Measurements from ENCODE around the gene MEI4. TPM values are rescaled to one million over a fixed set of nuclear protein-coding genes. Genes with fewer than 3 reads are reported as not detected.

Gene MEI4
- total RNA-seq, 4 donors from 2014 or later = 0.67 to 5.8 (median 3.8) TPM

DNA sequence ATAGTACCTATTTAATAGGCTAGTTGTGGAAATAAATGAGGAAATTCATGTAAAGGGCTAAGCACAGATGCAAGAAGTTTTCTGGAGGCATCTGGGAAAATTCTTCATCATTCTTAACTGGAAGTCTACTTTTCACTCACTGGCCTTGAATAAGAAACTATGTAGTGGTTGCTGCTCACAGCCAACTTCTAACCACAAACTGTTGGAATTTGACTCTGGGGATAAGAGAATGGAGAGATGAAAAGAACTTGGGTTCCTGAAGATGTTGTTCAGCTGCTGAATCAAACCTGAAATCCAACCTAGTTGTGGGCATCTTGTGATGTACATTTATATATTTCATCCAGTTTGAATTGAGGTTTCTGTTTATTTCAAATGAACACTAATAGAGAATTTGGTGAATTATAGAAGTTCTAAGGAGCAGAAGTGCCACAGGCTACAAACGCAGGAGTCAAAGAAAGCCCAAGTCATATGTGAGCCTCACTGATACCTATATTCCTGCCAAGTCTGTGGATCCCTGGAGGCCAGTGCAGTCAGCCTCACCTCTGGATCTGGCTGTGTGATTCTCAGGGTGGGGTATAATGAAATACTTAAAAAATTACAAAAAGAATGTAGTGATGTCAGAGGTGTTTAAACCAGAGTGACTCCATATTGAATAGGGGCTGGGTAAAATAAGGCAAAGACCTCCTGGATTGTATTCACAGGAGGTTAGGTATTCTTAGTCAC is 18.7 kb upstream of the MEI4 start:
- Histone ChIP-seq H3K27ac (no peak overlapping the region), H3K4me1 (no peaks in the 10 kb centered on the region), H3K36me3 (no peaks in the 10 kb centered on the region), H3K9me3 (no peaks in the 10 kb centered on the region), H3K27me3 (no peaks in the 10 kb centered on the region), H3K4me3 (replicated peaks in 1 of 3) (no peak overlapping the region)
- TF ChIP-seq POLR2A (IDR thresholded peaks at IDR 0.05) = no peak
- TF ChIP-seq, protein P1, sequence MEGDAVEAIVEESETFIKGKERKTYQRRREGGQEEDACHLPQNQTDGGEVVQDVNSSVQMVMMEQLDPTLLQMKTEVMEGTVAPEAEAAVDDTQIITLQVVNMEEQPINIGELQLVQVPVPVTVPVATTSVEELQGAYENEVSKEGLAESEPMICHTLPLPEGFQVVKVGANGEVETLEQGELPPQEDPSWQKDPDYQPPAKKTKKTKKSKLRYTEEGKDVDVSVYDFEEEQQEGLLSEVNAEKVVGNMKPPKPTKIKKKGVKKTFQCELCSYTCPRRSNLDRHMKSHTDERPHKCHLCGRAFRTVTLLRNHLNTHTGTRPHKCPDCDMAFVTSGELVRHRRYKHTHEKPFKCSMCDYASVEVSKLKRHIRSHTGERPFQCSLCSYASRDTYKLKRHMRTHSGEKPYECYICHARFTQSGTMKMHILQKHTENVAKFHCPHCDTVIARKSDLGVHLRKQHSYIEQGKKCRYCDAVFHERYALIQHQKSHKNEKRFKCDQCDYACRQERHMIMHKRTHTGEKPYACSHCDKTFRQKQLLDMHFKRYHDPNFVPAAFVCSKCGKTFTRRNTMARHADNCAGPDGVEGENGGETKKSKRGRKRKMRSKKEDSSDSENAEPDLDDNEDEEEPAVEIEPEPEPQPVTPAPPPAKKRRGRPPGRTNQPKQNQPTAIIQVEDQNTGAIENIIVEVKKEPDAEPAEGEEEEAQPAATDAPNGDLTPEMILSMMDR (IDR thresholded peaks at IDR 0.05) = no peak
- no peak for DNase-seq
- 93 to 94% methylated on average over 1 of the region's 1 CpG for WGBS, 2 donors
- intact Hi-C loops (cut with DNase I) = no loop called here

DNA sequence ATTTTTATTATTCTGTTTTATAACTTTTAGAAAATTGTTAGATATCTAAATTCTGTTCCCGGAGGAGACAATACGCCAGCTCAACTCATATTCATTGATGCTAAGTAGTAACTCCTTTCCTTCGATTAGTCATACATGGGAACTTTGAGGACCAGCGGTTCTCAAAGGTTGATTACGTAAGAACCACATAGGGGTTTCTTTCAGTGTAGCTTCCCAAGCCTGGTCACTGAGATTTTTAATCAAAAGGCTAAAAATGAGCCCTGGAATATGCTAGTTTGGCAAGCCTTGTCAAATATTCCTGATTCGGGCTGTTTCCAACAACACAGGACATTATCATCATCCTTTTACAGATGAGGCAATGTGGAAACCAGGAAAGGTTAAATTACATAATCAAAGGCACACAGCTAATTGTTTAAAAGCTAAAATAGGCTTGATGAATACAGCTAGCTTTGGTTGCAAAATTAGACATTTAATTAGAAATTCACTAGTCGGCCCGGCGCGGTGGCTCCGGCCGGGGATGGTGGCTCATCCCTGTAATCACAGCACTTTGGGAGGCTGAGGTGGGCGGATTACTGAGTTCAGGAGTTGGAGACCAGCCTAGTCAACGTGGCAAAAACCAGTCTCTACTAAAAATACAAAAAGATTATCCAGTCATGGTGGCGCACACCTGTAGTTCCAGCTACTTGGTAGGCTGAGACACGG is 14.6 kb upstream of the MEI4 start:
- intact Hi-C loops (cut with DNase I) = no loop called here
- DNase-seq = no peak
- no peak overlapping the region for H3K27ac ChIP-seq
- H3K36me3 ChIP-seq = no peaks in the 10 kb centered on the region
- 91 to 93% methylated on average over 16 of the region's 16 CpGs for WGBS, 2 donors
- no peak overlapping the region for H3K4me3 ChIP-seq (replicated peaks in 1 of 3)
- no peaks in the 10 kb centered on the region for H3K27me3 ChIP-seq
- no peaks in the 10 kb centered on the region for H3K4me1 ChIP-seq
- TF ChIP-seq, protein P1 (IDR thresholded peaks at IDR 0.05) = no peak
- no peak for TF ChIP-seq POLR2A (IDR thresholded peaks at IDR 0.05)
- no peaks in the 10 kb centered on the region for H3K9me3 ChIP-seq

DNA sequence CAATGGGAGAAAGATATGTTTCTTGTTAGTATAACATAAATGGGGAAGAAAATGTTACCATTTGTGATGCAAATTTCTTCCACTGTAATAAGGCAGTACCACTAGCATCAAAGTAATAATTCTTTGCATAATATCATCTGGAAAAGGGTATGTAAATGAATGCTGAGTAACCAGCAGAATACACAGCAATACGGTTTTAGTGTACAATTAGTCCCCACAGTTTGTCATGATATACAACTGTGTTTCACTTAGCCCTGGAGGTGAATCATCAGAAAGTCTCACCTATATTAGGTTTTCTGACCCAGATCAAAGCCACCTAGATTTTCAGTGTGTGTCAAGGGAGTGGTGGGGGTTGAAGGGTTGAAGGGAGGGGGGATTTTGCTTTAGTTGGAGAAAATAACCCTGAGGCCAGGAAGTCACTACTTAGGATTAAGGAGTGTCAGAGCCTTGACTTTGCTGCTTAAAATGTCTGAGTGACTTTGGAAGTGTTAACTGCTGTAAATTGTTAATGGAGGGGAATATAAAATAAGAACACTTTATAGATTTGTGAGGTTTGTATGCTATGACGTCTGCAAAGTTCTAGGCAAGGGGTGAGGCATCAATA is 8.6 kb upstream of the MEI4 start:
- Histone ChIP-seq H3K36me3 (no peaks in the 10 kb centered on the region), H3K27me3 (no peaks in the 10 kb centered on the region), H3K9me3 (no peaks in the 10 kb centered on the region), H3K4me3 (replicated peaks in 1 of 3) (no peak overlapping the region), H3K4me1 (no peaks in the 10 kb centered on the region), H3K27ac (no peak overlapping the region)
- intact Hi-C loops (cut with DNase I) = no loop called here
- no peak for DNase-seq
- TF ChIP-seq POLR2A (IDR thresholded peaks at IDR 0.05) = no peak
- TF ChIP-seq, protein P1 (IDR thresholded peaks at IDR 0.05) = no peak
- 82 to 88% methylated on average over 2 of the region's 2 CpGs for WGBS, 2 donors

DNA sequence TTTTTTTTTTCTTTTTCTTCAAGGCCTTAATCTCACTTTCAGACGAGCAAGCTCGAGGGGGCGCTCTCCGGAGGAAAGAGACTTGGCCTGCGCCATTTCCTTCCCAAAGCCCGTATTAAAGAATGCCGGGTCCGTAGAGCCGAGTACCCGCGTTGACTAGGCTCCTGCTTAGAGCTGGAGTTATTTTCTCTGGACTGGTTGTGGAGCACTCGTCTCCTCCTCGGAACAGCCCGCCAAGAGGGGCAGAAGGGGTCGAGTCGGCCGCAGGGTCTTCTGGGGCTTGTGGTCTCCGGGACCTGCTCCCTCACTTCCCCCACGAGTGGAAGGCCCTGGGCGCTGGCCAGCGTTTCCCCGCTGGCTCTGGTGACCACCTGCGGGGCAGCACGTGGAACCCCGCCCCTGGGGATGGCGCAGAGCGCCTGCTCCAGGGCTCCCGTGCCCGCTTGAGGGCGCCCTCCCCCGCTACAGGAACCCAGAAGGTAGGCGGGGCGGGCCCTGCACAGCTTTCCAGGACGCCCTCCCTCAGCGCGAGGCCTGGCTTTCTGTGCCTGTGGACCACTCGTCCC is 2.7 kb upstream of the MEI4 start:
- Histone ChIP-seq H3K27ac (peak overlapping the region; percentile 2 to 30 (median 2)), H3K27me3 (no peaks in the 10 kb centered on the region), H3K4me1 (no peaks in the 10 kb centered on the region), H3K4me3 (replicated peaks in 1 of 3) (no peak overlapping the region), H3K36me3 (no peaks in the 10 kb centered on the region), H3K9me3 (no peaks in the 10 kb centered on the region)
- DNase-seq = peak; percentile 87 to 90
- intact Hi-C loops (cut with DNase I) = no loop called here
- peak in 1 of 2 donors; percentile 14 for TF ChIP-seq POLR2A (IDR thresholded peaks at IDR 0.05)
- TF ChIP-seq, protein P1 (IDR thresholded peaks at IDR 0.05) = peak in 3 of 6 experiments; percentile 35 to 57 (median 41)
- 24 to 35% methylated on average over 25 to 31 of the region's 37 CpGs for WGBS, 2 donors

Measured in thyroid gland (tissue), 4 donors.